Progenitor cell of endocrine pancreas (in vitro differentiated cells): ENCODE data around the gene PRDM16. TPM values are rescaled to one million over a fixed set of nuclear protein-coding genes. Genes with fewer than 3 reads are reported as not detected.
A peak's percentile ranks its signal among the peaks of the same experiment; 100 is the strongest.

ENCODE experiments used
- DNase-seq: peaks from one replicate; pipeline ENCODE4 v3.0.0; 2021; ENCODE audit warnings: low spot score; ENCODE audit not compliant: unreplicated experiment
- H3K27ac Mint-ChIP-seq: 2 replicates; pipeline ENCODE4 v1.8.0; 2021; ENCODE audit warnings: mild to moderate bottlenecking, moderate library complexity, mixed read lengths
- H3K27me3 Mint-ChIP-seq: 2 replicates; pipeline ENCODE4 v1.8.0; 2021; ENCODE audit warnings: mixed read lengths
- H3K36me3 Mint-ChIP-seq: 2 replicates; pipeline ENCODE4 v1.8.0; 2022; ENCODE audit warnings: mixed read lengths; ENCODE audit not compliant: insufficient read depth
- H3K4me1 Mint-ChIP-seq: 2 replicates; pipeline ENCODE4 v1.8.0; 2021; ENCODE audit warnings: low read depth, mixed read lengths
- H3K4me3 Mint-ChIP-seq: 2 replicates; pipeline ENCODE4 v1.8.0; 2021; ENCODE audit warnings: low read depth, mild to moderate bottlenecking, moderate library complexity, mixed read lengths
- H3K9me3 Mint-ChIP-seq: 2 replicates; pipeline ENCODE4 v1.8.0; 2021; ENCODE audit warnings: low read depth, mixed read lengths
- total RNA-seq: library from RNA; stranded (reverse); gene quantifications from 2 replicates; pipeline ENCODE4 v1.2.1, GENCODE V29; 2021
- TF ChIP-seq, protein P1 (sequence below): fragments of 200-600 bp; sonication (generic); IDR thresholded peaks from one replicate; pipeline ENCODE4 v1.5.0; 2021; ENCODE audit warnings: antibody characterized with exemption, mild to moderate bottlenecking; ENCODE audit not compliant: unreplicated experiment

The PRDM16 gene
- total RNA-seq, 1 donor from 2014 or later = 69.1 TPM

DNA sequence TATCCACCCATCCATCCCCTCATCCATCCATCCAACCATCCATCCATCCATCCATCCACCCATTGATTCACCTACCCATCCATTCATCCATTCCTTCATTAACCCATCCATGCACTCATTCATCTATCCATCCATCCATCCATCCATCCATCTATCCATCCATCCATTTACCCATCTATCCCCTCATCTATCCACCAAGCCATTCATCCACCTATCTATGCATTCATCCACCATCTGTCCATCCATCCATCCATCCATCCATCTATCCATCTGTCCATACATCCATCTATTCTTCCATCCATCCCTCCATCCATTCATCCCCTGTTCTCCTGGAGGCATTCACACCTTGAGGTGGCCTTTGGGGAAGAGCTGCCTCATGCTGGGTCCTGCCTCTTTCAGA, 107.0 kb downstream of the PRDM16 start:
- Mint-ChIP-seq H3K36me3 (peaks cover 8% of the 10 kb centered on the region), H3K4me1 (peaks cover 39% of the 10 kb centered on the region), H3K27me3 (peaks cover 3% of the 10 kb centered on the region), H3K27ac (no peak overlapping the region), H3K9me3 (no peaks in the 10 kb centered on the region), H3K4me3 (no peak overlapping the region)
- no peak for DNase-seq
- TF ChIP-seq, protein P1, sequence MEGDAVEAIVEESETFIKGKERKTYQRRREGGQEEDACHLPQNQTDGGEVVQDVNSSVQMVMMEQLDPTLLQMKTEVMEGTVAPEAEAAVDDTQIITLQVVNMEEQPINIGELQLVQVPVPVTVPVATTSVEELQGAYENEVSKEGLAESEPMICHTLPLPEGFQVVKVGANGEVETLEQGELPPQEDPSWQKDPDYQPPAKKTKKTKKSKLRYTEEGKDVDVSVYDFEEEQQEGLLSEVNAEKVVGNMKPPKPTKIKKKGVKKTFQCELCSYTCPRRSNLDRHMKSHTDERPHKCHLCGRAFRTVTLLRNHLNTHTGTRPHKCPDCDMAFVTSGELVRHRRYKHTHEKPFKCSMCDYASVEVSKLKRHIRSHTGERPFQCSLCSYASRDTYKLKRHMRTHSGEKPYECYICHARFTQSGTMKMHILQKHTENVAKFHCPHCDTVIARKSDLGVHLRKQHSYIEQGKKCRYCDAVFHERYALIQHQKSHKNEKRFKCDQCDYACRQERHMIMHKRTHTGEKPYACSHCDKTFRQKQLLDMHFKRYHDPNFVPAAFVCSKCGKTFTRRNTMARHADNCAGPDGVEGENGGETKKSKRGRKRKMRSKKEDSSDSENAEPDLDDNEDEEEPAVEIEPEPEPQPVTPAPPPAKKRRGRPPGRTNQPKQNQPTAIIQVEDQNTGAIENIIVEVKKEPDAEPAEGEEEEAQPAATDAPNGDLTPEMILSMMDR = no peak

DNA sequence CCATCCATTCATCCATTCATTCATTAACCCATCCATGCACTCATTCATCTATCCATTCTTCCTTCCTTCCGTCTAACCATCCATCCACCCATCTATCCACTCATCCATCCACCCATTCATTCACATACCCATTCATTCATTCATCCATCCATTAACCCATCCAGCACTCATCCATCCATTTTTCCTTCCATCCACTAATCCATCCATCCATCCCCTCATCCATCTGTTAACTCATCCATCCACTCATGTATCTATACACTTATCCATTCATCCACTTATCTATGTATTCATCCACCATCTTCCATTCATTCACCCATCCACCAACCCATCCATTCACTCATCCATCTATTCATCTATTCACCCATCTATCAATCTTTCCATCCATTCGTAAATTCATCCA, 107.8 kb downstream of the PRDM16 start:
- Mint-ChIP-seq H3K27me3 (peaks cover 3% of the 10 kb centered on the region), H3K4me1 (peaks cover 35% of the 10 kb centered on the region), H3K9me3 (no peaks in the 10 kb centered on the region), H3K27ac (no peak overlapping the region), H3K36me3 (peaks cover 8% of the 10 kb centered on the region), H3K4me3 (no peak overlapping the region)
- no peak for DNase-seq
- TF ChIP-seq, protein P1 = no peak

DNA sequence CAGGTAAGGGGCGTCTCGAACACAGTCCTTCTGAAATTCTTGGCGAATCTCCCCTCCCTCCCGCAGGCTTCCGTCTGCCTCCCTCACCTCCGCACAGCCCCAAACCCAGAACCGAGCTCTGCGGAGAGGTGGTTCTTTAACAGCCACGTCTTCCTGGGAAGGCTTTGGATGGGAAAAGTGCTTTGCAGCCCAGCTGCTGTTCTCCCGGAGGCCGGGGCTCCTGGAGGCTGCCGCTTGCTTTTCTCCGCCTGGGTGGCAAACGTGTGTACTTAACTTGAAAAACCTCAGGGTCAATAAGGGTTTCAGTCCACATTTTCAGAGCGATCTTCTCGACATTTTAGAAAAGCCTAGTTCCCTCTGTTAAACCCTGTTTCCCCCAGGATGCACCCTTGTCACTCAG, 109.3 kb downstream of the PRDM16 start:
- Mint-ChIP-seq H3K36me3 (peaks cover 3% of the 10 kb centered on the region), H3K4me1 (peaks cover 32% of the 10 kb centered on the region), H3K9me3 (no peaks in the 10 kb centered on the region), H3K27ac (no peak overlapping the region), H3K4me3 (no peak overlapping the region), H3K27me3 (no peaks in the 10 kb centered on the region)
- no peak for DNase-seq
- TF ChIP-seq, protein P1 = no peak

DNA sequence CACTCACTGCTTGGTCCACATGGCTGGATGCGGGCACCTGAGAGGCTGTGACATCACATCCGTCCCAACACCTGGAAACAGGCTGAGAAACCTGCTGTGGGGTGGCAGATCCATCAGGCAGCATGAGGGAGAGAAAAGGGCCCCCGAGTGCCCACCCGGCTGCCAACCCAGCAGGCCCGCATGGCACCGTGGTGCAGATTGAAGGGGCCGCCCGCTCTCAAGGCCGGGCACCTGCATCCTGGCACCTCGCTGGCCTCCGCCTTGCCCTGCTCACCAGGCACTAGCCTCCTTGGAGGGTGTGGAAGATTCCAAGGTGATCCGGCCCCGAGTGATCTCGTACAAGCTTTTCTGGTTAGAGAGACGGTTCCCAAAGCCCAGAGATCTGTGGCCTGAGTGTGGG, 110.5 kb downstream of the PRDM16 start:
- TF ChIP-seq, protein P1 = no peak
- Mint-ChIP-seq H3K9me3 (no peaks in the 10 kb centered on the region), H3K36me3 (peaks cover 3% of the 10 kb centered on the region), H3K27ac (peak overlapping the region; percentile 80), H3K4me3 (no peak overlapping the region), H3K4me1 (peaks cover 37% of the 10 kb centered on the region), H3K27me3 (no peaks in the 10 kb centered on the region)
- DNase-seq = no peak

DNA sequence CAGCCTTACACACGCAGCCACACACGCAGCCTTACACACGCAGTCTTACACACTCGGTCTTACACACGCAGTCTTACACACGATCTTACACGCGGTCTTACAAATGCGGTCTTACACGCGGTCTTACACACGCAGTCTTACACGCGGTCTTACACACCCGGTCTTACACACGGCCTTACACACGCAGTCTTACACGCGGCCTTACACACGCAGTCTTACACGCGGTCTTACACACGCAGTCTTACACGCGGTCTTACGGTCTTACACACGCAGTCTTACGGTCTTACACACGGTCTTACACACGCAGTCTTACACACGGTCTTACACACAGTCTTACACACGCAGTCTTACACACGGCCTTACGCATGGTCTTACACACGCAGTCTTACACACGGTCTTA, 111.9 kb downstream of the PRDM16 start:
- DNase-seq = no peak
- Mint-ChIP-seq H3K4me3 (no peak overlapping the region), H3K36me3 (peaks cover 3% of the 10 kb centered on the region), H3K27ac (no peak overlapping the region), H3K9me3 (no peaks in the 10 kb centered on the region), H3K4me1 (peaks cover 42% of the 10 kb centered on the region), H3K27me3 (no peaks in the 10 kb centered on the region)
- TF ChIP-seq, protein P1 = no peak
